ENCODE data around the gene MMP8.

Gene MMP8

DNA sequence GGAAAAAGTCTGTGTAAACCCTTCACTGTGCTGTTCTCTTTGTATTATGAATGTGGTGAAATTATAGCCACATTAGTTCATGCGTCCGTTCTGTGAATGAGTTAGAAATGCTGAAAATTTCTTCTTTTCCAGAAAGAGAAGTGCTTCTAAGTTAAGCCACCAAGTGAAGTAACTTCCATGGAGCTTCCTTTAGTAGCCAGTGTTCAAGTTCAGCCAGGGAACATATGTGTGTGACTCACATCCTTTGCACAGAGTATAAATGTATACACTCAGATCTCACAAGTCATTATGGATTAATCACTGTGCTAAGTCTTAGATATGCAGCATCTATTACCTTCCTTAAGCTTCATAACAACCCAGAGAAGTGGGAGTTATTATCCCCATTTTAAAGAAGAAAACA is 3.1 kb upstream of the MMP8 start:
- 96 to 98% methylated on average over 2 of the region's 2 CpGs for WGBS, 2 experiments
- no peaks in the 10 kb centered on the region for H3K27me3 ChIP-seq (ENCODE audit: control insufficient read depth, insufficient read depth, low read length, poor library complexity, severe bottlenecking)
- no peaks in the 10 kb centered on the region for H3K4me1 ChIP-seq (ENCODE audit: control insufficient read depth, insufficient read depth, low read length)
- H3K4me3 ChIP-seq (ENCODE audit: insufficient read depth, low read depth, low read length): no peak overlapping the region
- H3K9me3 ChIP-seq (ENCODE audit: control insufficient read depth, low read length): no peaks in the 10 kb centered on the region
- H3K27ac ChIP-seq (ENCODE audit: insufficient read depth, low read depth, low read length, poor library complexity, severe bottlenecking): no peak overlapping the region
- H3K36me3 ChIP-seq (ENCODE audit: control insufficient read depth, insufficient read depth, low read length): no peaks in the 10 kb centered on the region

DNA sequence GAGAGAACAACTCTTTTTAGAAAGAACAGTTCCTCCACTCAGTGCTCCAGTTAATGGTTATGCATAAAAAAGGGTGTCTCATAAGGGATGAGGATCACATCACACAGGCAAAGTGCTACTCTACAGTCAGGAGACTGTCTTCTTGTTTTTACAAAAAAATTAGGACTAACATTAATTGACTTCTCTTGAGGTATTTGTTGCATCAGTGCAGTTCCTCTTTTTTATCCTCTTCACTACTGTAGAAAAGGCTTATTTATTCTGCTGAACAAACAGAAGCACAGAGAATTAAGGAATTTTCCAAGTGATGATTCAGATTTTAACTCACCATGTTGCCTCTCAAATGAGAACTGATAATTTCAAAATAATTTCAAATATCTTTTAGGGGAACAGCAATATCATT is 1.9 kb downstream of the MMP8 start:
- H3K4me3 ChIP-seq (ENCODE audit: insufficient read depth, low read depth, low read length): no peak overlapping the region
- no peak overlapping the region for H3K27ac ChIP-seq (ENCODE audit: insufficient read depth, low read depth, low read length, poor library complexity, severe bottlenecking)
- no peaks in the 10 kb centered on the region for H3K4me1 ChIP-seq (ENCODE audit: control insufficient read depth, insufficient read depth, low read length)
- no peaks in the 10 kb centered on the region for H3K9me3 ChIP-seq (ENCODE audit: control insufficient read depth, low read length)
- no peaks in the 10 kb centered on the region for H3K36me3 ChIP-seq (ENCODE audit: control insufficient read depth, insufficient read depth, low read length)
- no peaks in the 10 kb centered on the region for H3K27me3 ChIP-seq (ENCODE audit: control insufficient read depth, insufficient read depth, low read length, poor library complexity, severe bottlenecking)

DNA sequence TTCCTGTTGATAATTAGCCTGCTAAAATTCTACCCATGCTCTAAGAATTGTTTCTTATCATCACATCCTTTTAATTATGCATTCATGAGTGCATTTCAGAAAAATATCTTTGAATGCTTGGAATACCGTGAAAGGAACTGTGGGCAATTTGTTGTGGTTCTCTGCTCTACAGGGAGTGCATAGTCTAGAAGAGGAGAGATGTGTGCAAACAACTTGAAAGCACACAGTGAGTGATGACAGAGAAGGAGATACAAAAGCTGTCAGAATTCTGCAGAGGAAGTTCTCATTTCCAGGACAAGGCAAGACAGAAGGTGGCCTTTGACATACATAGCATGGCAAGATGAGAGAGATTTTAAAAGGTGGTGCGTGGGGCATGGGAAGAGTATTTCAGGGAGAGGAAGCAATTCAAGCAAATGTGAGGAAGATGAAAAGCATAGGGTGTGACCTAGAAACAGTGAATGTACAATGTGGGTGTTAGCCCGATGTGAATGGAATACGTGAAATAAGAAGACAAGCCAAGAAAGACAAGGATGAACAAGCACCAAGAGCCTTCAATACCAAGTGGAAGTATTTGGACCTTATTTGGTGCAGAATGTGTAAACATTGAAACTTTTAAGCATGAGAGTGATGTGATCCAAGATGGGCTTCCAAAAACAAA is 5.0 kb downstream of the MMP8 start:
- Histone ChIP-seq H3K27ac (ENCODE audit: insufficient read depth, low read depth, low read length, poor library complexity, severe bottlenecking) (no peak overlapping the region), H3K4me3 (ENCODE audit: insufficient read depth, low read depth, low read length) (no peak overlapping the region), H3K4me1 (ENCODE audit: control insufficient read depth, insufficient read depth, low read length) (no peaks in the 10 kb centered on the region), H3K36me3 (ENCODE audit: control insufficient read depth, insufficient read depth, low read length) (no peaks in the 10 kb centered on the region), H3K27me3 (ENCODE audit: control insufficient read depth, insufficient read depth, low read length, poor library complexity, severe bottlenecking) (no peaks in the 10 kb centered on the region), H3K9me3 (ENCODE audit: control insufficient read depth, low read length) (no peaks in the 10 kb centered on the region)
- 72% methylated on average over 4 of the region's 4 CpGs for WGBS, 2 experiments

DNA sequence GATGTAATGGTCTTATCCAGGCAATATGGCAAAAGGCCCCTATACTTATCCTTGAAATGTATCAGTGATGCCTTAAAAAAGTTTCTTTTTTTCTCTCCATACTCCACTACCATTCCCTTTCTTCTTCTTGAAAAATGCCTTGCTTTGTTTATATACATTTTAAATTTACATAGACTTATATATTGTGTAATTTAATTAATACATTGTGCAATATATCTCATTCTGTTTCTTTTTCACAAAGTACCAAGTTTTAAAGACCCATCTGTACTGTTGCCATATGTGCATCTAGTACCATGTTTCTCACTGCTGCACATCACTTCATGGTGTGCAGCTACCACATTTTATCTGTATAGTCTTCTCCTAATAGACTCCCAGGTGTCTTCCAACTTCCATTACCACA is 7.5 kb downstream of the MMP8 start:
- Histone ChIP-seq H3K9me3 (ENCODE audit: control insufficient read depth, low read length) (no peaks in the 10 kb centered on the region), H3K27ac (ENCODE audit: insufficient read depth, low read depth, low read length, poor library complexity, severe bottlenecking) (no peak overlapping the region), H3K4me3 (ENCODE audit: insufficient read depth, low read depth, low read length) (no peak overlapping the region), H3K27me3 (ENCODE audit: control insufficient read depth, insufficient read depth, low read length, poor library complexity, severe bottlenecking) (no peaks in the 10 kb centered on the region), H3K4me1 (ENCODE audit: control insufficient read depth, insufficient read depth, low read length) (no peaks in the 10 kb centered on the region), H3K36me3 (ENCODE audit: control insufficient read depth, insufficient read depth, low read length) (no peaks in the 10 kb centered on the region)

DNA sequence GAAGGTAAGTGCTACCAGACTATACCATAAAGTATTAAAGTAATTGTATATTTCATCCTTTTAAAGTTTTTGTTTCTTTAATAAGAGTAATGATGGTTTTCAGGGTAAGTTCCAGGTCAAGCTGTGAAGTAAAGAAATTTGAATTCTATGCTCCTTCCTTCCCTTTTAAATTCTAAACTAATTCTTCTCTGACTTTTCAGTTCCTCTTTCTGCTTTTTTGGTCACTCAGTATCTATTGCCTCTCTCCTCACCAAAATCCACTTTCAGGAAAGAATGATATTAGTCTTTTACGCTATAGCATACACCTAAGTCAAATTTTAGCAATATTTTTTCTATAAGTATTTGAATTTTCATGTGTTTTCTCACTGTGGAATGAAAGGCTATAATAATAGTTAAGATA is 8.2 kb downstream of the MMP8 start:
- Histone ChIP-seq H3K4me1 (ENCODE audit: control insufficient read depth, insufficient read depth, low read length) (no peaks in the 10 kb centered on the region), H3K27me3 (ENCODE audit: control insufficient read depth, insufficient read depth, low read length, poor library complexity, severe bottlenecking) (no peaks in the 10 kb centered on the region), H3K27ac (ENCODE audit: insufficient read depth, low read depth, low read length, poor library complexity, severe bottlenecking) (no peak overlapping the region), H3K4me3 (ENCODE audit: insufficient read depth, low read depth, low read length) (no peak overlapping the region), H3K36me3 (ENCODE audit: control insufficient read depth, insufficient read depth, low read length) (no peaks in the 10 kb centered on the region), H3K9me3 (ENCODE audit: control insufficient read depth, low read length) (no peaks in the 10 kb centered on the region)
- WGBS, 2 experiments: no CpG with 5 or more reads among the region's 1 CpG

DNA sequence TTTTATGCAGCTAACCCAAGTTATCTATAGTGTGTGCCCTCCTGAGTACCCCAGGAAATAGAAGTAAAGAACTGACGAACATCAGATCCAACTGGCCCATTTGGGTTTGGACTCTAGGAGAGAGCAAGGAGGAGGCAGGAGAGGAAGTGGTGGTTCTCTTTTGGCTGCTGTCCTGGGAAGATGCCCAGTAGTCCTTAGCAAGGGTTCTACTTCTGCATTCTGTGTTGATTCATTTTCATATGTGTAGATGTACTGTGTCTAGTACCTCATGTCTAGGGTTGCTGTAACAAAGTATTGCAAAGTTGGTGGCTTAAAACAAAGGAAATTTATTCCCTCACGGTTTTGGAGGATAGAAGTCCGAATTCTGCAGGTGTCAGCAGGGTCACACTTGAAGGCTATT is 12.6 kb downstream of the MMP8 start:
- Histone ChIP-seq H3K36me3 (ENCODE audit: control insufficient read depth, insufficient read depth, low read length) (no peaks in the 10 kb centered on the region), H3K4me3 (ENCODE audit: insufficient read depth, low read depth, low read length) (no peak overlapping the region), H3K27ac (ENCODE audit: insufficient read depth, low read depth, low read length, poor library complexity, severe bottlenecking) (no peak overlapping the region), H3K9me3 (ENCODE audit: control insufficient read depth, low read length) (no peaks in the 10 kb centered on the region), H3K4me1 (ENCODE audit: control insufficient read depth, insufficient read depth, low read length) (no peaks in the 10 kb centered on the region), H3K27me3 (ENCODE audit: control insufficient read depth, insufficient read depth, low read length, poor library complexity, severe bottlenecking) (no peaks in the 10 kb centered on the region)
- WGBS, 2 experiments: 92 to 94% methylated on average over 3 of the region's 3 CpGs

DNA sequence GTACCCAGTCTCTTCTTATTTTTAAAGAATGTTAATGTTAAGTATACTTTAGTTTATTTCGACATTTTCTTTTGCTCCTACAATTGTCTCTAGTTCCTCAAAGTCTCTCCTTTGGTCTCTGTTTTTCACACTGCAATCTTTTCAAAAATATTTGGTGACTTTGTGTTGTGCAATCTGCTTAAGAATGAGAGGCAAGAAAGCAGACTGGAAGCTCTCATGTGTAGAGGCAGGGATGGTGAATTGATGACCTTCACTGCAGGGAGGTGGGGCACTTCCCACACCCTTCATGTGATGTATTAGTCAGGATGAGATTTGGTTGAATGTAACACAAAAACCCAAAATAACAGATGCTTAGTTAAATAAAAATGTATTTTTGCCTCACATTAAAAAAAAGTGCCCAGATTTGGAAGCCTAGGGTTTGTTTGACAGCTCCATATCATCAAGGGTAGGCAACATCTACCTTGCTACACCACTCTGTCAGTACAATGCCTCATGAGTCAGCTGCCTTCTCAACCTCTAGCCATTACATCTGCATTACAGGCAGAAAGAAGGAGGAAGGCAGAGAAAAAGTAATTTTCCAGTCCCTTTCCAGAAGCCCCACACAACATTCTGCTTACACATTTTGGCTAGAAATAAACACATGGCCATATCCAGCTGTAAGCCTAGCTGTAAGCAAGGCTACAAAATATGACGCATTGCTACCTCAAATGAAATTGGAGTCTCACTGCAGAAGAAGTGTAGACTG is 15.4 kb downstream of the MMP8 start:
- Histone ChIP-seq H3K9me3 (ENCODE audit: control insufficient read depth, low read length) (no peaks in the 10 kb centered on the region), H3K4me3 (ENCODE audit: insufficient read depth, low read depth, low read length) (no peak overlapping the region), H3K4me1 (ENCODE audit: control insufficient read depth, insufficient read depth, low read length) (no peaks in the 10 kb centered on the region), H3K36me3 (ENCODE audit: control insufficient read depth, insufficient read depth, low read length) (no peaks in the 10 kb centered on the region), H3K27ac (ENCODE audit: insufficient read depth, low read depth, low read length, poor library complexity, severe bottlenecking) (no peak overlapping the region), H3K27me3 (ENCODE audit: control insufficient read depth, insufficient read depth, low read length, poor library complexity, severe bottlenecking) (no peaks in the 10 kb centered on the region)
- WGBS, 2 experiments: 98 to 100% methylated on average over 1 to 2 of the region's 2 CpGs

DNA sequence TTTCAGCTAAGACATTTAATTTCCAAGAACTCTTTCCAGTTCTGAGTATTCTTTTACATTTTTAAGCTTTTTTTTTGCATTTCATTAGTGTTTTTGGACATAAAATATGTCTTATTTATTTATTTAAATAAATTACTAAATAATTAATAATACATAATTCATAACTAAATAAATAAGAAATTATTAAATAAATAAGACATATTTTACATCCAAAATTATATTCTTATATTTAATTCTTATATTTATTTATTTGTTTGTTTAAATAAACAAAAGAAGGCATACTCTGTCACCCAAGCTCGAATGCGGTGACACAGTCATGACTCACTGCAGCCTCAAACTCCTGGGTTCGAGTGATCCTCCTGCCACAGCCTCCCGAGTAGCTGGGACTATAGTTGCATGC is 16.1 kb downstream of the MMP8 start:
- Histone ChIP-seq H3K27ac (ENCODE audit: insufficient read depth, low read depth, low read length, poor library complexity, severe bottlenecking) (no peak overlapping the region), H3K27me3 (ENCODE audit: control insufficient read depth, insufficient read depth, low read length, poor library complexity, severe bottlenecking) (no peaks in the 10 kb centered on the region)
- WGBS, 2 experiments: 78 to 90% methylated on average over 4 of the region's 4 CpGs

DNA sequence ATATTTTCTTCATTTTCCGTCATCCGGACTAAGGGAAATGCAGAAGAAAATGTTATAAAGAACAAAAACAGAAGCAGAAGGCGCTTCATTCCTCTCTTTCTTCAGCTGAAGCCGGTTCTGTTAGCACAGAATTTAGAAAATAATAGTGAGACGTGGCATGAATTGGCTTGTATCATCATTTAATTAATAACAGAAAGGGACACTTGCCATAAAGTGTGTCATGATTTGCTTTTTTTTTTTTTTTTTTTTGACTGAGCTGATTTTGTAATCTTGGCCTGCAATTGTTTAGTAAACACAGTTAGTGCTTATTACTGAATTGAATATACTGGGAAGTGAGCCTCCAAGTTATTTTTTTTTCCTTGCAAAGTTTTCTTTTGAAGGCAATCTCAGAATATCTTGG is 19.1 kb downstream of the MMP8 start, which contains the start of gene MMP27:
TSS of gene MMP27 (minus strand) at position 144 of the 400 bp plus-strand sequence. CDS start at position 89, 55 bp downstream.
- Histone ChIP-seq H3K9me3 (ENCODE audit: control insufficient read depth, low read length) (no peaks in the 10 kb centered on the region), H3K27me3 (ENCODE audit: control insufficient read depth, insufficient read depth, low read length, poor library complexity, severe bottlenecking) (no peaks in the 10 kb centered on the region), H3K4me1 (ENCODE audit: control insufficient read depth, insufficient read depth, low read length) (no peaks in the 10 kb centered on the region), H3K27ac (ENCODE audit: insufficient read depth, low read depth, low read length, poor library complexity, severe bottlenecking) (no peak within 1 kb of the TSS), H3K4me3 (ENCODE audit: insufficient read depth, low read depth, low read length) (no peak within 1 kb of the TSS), H3K36me3 (ENCODE audit: control insufficient read depth, insufficient read depth, low read length) (no peaks in the 10 kb centered on the region)
- 70 to 91% methylated on average over 1 to 5 of the region's 5 CpGs for WGBS, 2 experiments

More for the DNA sequence above, 16.1 kb downstream of the MMP8 start:
- Histone ChIP-seq H3K9me3 (ENCODE audit: control insufficient read depth, low read length) (no peaks in the 10 kb centered on the region), H3K4me3 (ENCODE audit: insufficient read depth, low read depth, low read length) (no peak overlapping the region), H3K4me1 (ENCODE audit: control insufficient read depth, insufficient read depth, low read length) (no peaks in the 10 kb centered on the region), H3K36me3 (ENCODE audit: control insufficient read depth, insufficient read depth, low read length) (no peaks in the 10 kb centered on the region)

DNA sequence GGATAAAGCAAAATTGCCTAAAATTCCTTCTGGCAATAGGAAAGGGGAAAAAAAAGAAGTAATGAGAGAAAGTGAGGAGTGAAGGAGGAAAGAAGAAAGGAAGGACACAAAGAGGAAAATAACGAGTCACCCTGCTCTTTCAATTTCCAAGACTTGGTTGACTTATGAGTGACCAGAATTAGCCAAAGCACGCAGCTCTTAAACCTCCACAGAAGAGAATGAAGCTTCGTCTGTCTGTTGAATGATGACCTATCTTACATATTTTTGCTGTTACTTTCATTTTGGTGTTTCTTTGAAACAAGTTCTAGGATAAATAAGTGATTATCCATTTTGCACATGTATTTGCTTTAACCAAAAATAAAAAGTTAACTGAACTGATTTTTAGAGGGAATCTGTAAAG is 19.9 kb downstream of the MMP8 start:
- Histone ChIP-seq H3K9me3 (ENCODE audit: control insufficient read depth, low read length) (no peaks in the 10 kb centered on the region), H3K27me3 (ENCODE audit: control insufficient read depth, insufficient read depth, low read length, poor library complexity, severe bottlenecking) (no peaks in the 10 kb centered on the region), H3K4me1 (ENCODE audit: control insufficient read depth, insufficient read depth, low read length) (no peaks in the 10 kb centered on the region), H3K36me3 (ENCODE audit: control insufficient read depth, insufficient read depth, low read length) (no peaks in the 10 kb centered on the region), H3K27ac (ENCODE audit: insufficient read depth, low read depth, low read length, poor library complexity, severe bottlenecking) (no peak overlapping the region), H3K4me3 (ENCODE audit: insufficient read depth, low read depth, low read length) (no peak overlapping the region)
- WGBS, 2 experiments: 90 to 95% methylated on average over 3 of the region's 3 CpGs

All from ectodermal cell (in vitro differentiated cells).